ENCODE results near the gene DCTN1.
A peak's percentile ranks its signal among the peaks of the same experiment; 100 is the strongest.

DCTN1 gene

GRCh38 chr2:74333175-74333574 lies 46.9 kb downstream of the DCTN1 start:
- H3K27ac Mint-ChIP-seq = no peak overlapping the region
- peak; percentile 6 for DNase-seq

GRCh38 chr2:74332550-74333174 lies 47.4 kb downstream of the DCTN1 start:
- ATAC-seq (no peak), DNase-seq (no peak)
- Mint-ChIP-seq H3K4me1 (no peaks in the 10 kb centered on the region), H3K36me3 (ENCODE audit: low read depth) (peaks cover 1% of the 10 kb centered on the region), H3K4me3 (no peak overlapping the region), H3K27me3 (no peaks in the 10 kb centered on the region), H3K9me3 (no peaks in the 10 kb centered on the region), H3K27ac (no peak overlapping the region)

More at GRCh38 chr2:74333175-74333574, 46.9 kb downstream of the DCTN1 start:
- peak; percentile 41 for ATAC-seq
- Mint-ChIP-seq H3K27me3 (no peaks in the 10 kb centered on the region), H3K4me3 (no peak overlapping the region), H3K9me3 (no peaks in the 10 kb centered on the region), H3K4me1 (no peaks in the 10 kb centered on the region), H3K36me3 (ENCODE audit: low read depth) (peaks cover 1% of the 10 kb centered on the region)

- Mint-ChIP-seq H3K4me1 (no peaks in the 10 kb centered on the region), H3K27me3 (no peaks in the 10 kb centered on the region), H3K9me3 (no peaks in the 10 kb centered on the region), H3K4me3 (no peak overlapping the region), H3K27ac (no peak overlapping the region), H3K36me3 (ENCODE audit: low read depth) (peaks cover 1% of the 10 kb centered on the region)
- DNase-seq (no peak), ATAC-seq (no peak)
Observed at GRCh38 chr2:74328573-74328972, 51.5 kb downstream of the DCTN1 start.

GRCh38 chr2:74328074-74328473 lies 52.0 kb downstream of the DCTN1 start:
- no peak overlapping the region for H3K27ac Mint-ChIP-seq

GRCh38 chr2:74327627-74328026 lies 52.5 kb downstream of the DCTN1 start:
- no peak for ATAC-seq
- Mint-ChIP-seq H3K4me1 (no peaks in the 10 kb centered on the region), H3K4me3 (no peak overlapping the region), H3K9me3 (no peaks in the 10 kb centered on the region), H3K27ac (no peak overlapping the region), H3K36me3 (ENCODE audit: low read depth) (no peaks in the 10 kb centered on the region), H3K27me3 (no peaks in the 10 kb centered on the region)
- DNase-seq = no peak

More at GRCh38 chr2:74328074-74328473, 52.0 kb downstream of the DCTN1 start:
- H3K9me3 Mint-ChIP-seq = no peaks in the 10 kb centered on the region
- no peak overlapping the region for H3K4me3 Mint-ChIP-seq
- no peaks in the 10 kb centered on the region for H3K4me1 Mint-ChIP-seq
- ATAC-seq = no peak
- H3K36me3 Mint-ChIP-seq (ENCODE audit: low read depth) = peaks cover under 1% of the 10 kb centered on the region
- no peak for DNase-seq
- no peaks in the 10 kb centered on the region for H3K27me3 Mint-ChIP-seq

GRCh38 chr2:74327199-74327598 lies 52.9 kb downstream of the DCTN1 start:
- H3K9me3 Mint-ChIP-seq = no peaks in the 10 kb centered on the region
- no peak overlapping the region for H3K4me3 Mint-ChIP-seq
- no peak overlapping the region for H3K27ac Mint-ChIP-seq
- ATAC-seq (no peak), DNase-seq (no peak)
- H3K27me3 Mint-ChIP-seq = no peaks in the 10 kb centered on the region
- H3K4me1 Mint-ChIP-seq = no peaks in the 10 kb centered on the region
- H3K36me3 Mint-ChIP-seq (ENCODE audit: low read depth) = no peaks in the 10 kb centered on the region

- Mint-ChIP-seq H3K9me3 (no peaks in the 10 kb centered on the region), H3K27me3 (no peaks in the 10 kb centered on the region), H3K27ac (no peak overlapping the region), H3K36me3 (ENCODE audit: low read depth) (no peaks in the 10 kb centered on the region), H3K4me3 (no peak overlapping the region), H3K4me1 (no peaks in the 10 kb centered on the region)
- ATAC-seq (no peak), DNase-seq (no peak)
Observed at GRCh38 chr2:74325815-74326214, 54.3 kb downstream of the DCTN1 start.

- Mint-ChIP-seq H3K4me1 (no peaks in the 10 kb centered on the region), H3K36me3 (ENCODE audit: low read depth) (no peaks in the 10 kb centered on the region), H3K27ac (no peak overlapping the region), H3K4me3 (no peak overlapping the region), H3K9me3 (no peaks in the 10 kb centered on the region), H3K27me3 (no peaks in the 10 kb centered on the region)
- DNase-seq = no peak
- no peak for ATAC-seq
Observed at GRCh38 chr2:74321737-74322136, 58.4 kb downstream of the DCTN1 start.

- H3K9me3 Mint-ChIP-seq = no peaks in the 10 kb centered on the region
- no peak overlapping the region for H3K27ac Mint-ChIP-seq
- no peak overlapping the region for H3K4me3 Mint-ChIP-seq
- no peaks in the 10 kb centered on the region for H3K36me3 Mint-ChIP-seq (ENCODE audit: low read depth)
- no peaks in the 10 kb centered on the region for H3K27me3 Mint-ChIP-seq
- no peak for DNase-seq
- ATAC-seq = no peak
- H3K4me1 Mint-ChIP-seq = no peaks in the 10 kb centered on the region
Observed at GRCh38 chr2:74317701-74318100, 62.4 kb downstream of the DCTN1 start.

- DNase-seq (no peak), ATAC-seq (no peak)
- H3K36me3 Mint-ChIP-seq (ENCODE audit: low read depth) = no peaks in the 10 kb centered on the region
- H3K27ac Mint-ChIP-seq = no peak overlapping the region
- no peaks in the 10 kb centered on the region for H3K4me1 Mint-ChIP-seq
- no peaks in the 10 kb centered on the region for H3K9me3 Mint-ChIP-seq
- no peak overlapping the region for H3K4me3 Mint-ChIP-seq
- H3K27me3 Mint-ChIP-seq = no peaks in the 10 kb centered on the region
Observed at GRCh38 chr2:74316627-74317295, 63.4 kb downstream of the DCTN1 start.

GRCh38 chr2:74314107-74314506 lies 66.0 kb downstream of the DCTN1 start:
- Mint-ChIP-seq H3K36me3 (ENCODE audit: low read depth) (no peaks in the 10 kb centered on the region), H3K27ac (no peak overlapping the region), H3K4me3 (no peak overlapping the region), H3K27me3 (no peaks in the 10 kb centered on the region), H3K9me3 (no peaks in the 10 kb centered on the region), H3K4me1 (no peaks in the 10 kb centered on the region)
- DNase-seq (no peak), ATAC-seq (no peak)

GRCh38 chr2:74313497-74313896 lies 66.6 kb downstream of the DCTN1 start:
- Mint-ChIP-seq H3K4me1 (no peaks in the 10 kb centered on the region), H3K27me3 (no peaks in the 10 kb centered on the region), H3K9me3 (no peaks in the 10 kb centered on the region), H3K4me3 (no peak overlapping the region), H3K27ac (no peak overlapping the region), H3K36me3 (ENCODE audit: low read depth) (no peaks in the 10 kb centered on the region)
- ATAC-seq (no peak), DNase-seq (no peak)

- no peak for DNase-seq
- ATAC-seq = no peak
- Mint-ChIP-seq H3K4me3 (no peak overlapping the region), H3K9me3 (no peaks in the 10 kb centered on the region), H3K27me3 (no peaks in the 10 kb centered on the region), H3K36me3 (ENCODE audit: low read depth) (no peaks in the 10 kb centered on the region), H3K4me1 (no peaks in the 10 kb centered on the region), H3K27ac (no peak overlapping the region)
Observed at GRCh38 chr2:74312913-74313312, 67.2 kb downstream of the DCTN1 start.

Data from activated naive CD8-positive, alpha-beta T cell treated with anti-CD3 and anti-CD28 coated beads, Interleukin-2, amount 50 U/mL, for 24 hours (primary cell).